A673 (cell line): ENCODE data around the gene DCLK1.

Experiments used
- CTCF ChIP-seq: fragments of 300-800, 200-600 bp; sonication (generic); conservative IDR thresholded peaks from 2 replicates; pipeline ENCODE4 v1.5.1; 2017; ENCODE audit warnings: low read depth, mild to moderate bottlenecking, antibody characterized with exemption, low read length, moderate library complexity, mixed read lengths
- EZH2 ChIP-seq: fragments of 200-600 bp; sonication (generic); IDR thresholded peaks from 2 replicates; pipeline ENCODE4 v1.6.1; 2017; ENCODE audit warnings: borderline replicate concordance, low read depth, mild to moderate bottlenecking, mixed read lengths, antibody characterized with exemption, low read length; ENCODE audit not compliant: poor library complexity, severe bottlenecking

- TF ChIP-seq CTCF (no peak), EZH2 (no peak)
These were observed 338.3 kb downstream of the DCLK1 start for GRCh38 chr13:35792911-35793310.
